ENCODE results near the gene SURF2.
"Not testable (repeated sequence)": the region's sequence is repeated elsewhere in the genome, so short reads cannot be mapped to it uniquely, and the experiment has no call there.

The SURF2 gene

GRCh38 chr9:133389025-133389557, 32.7 kb downstream of the SURF2 start:
- Histone ChIP-seq H3K9me3 (ENCODE audit: control insufficient read depth, insufficient read depth, low read length) (no peaks in the 10 kb centered on the region), H3K27ac (ENCODE audit: low read length) (no peak overlapping the region), H3K27me3 (ENCODE audit: control insufficient read depth, insufficient read depth, low read length) (no peaks in the 10 kb centered on the region), H3K4me1 (ENCODE audit: control insufficient read depth, insufficient read depth, low read length) (no peaks in the 10 kb centered on the region), H3K36me3 (ENCODE audit: control insufficient read depth, insufficient read depth, low read length) (no peaks in the 10 kb centered on the region), H3K4me3 (ENCODE audit: low read length) (no peak overlapping the region)
- no CpG with 5 or more reads among the region's 12 CpGs for WGBS (ENCODE audit: insufficient coverage, insufficient read length)
- no peak for DNase-seq (ENCODE audit: low read depth, low spot score)

- Histone ChIP-seq H3K4me1 (ENCODE audit: control insufficient read depth, insufficient read depth, low read length) (no peaks in the 10 kb centered on the region), H3K9me3 (ENCODE audit: control insufficient read depth, insufficient read depth, low read length) (no peaks in the 10 kb centered on the region), H3K36me3 (ENCODE audit: control insufficient read depth, insufficient read depth, low read length) (no peaks in the 10 kb centered on the region), H3K4me3 (ENCODE audit: low read length) (no peak overlapping the region), H3K27me3 (ENCODE audit: control insufficient read depth, insufficient read depth, low read length) (no peaks in the 10 kb centered on the region), H3K27ac (ENCODE audit: low read length) (no peak overlapping the region)
- no peak for DNase-seq (ENCODE audit: low read depth, low spot score)
- no CpG with 5 or more reads among the region's 13 CpGs for WGBS (ENCODE audit: insufficient coverage, insufficient read length)
Observed at GRCh38 chr9:133389562-133389961, 33.2 kb downstream of the SURF2 start.

GRCh38 chr9:133390713-133391112, 34.4 kb downstream of the SURF2 start:
- Histone ChIP-seq H3K27me3 (ENCODE audit: control insufficient read depth, insufficient read depth, low read length) (no peaks in the 10 kb centered on the region), H3K4me1 (ENCODE audit: control insufficient read depth, insufficient read depth, low read length) (no peaks in the 10 kb centered on the region), H3K4me3 (ENCODE audit: low read length) (no peak overlapping the region; the same call in 1 of the 2 replicates), H3K9me3 (ENCODE audit: control insufficient read depth, insufficient read depth, low read length) (no peaks in the 10 kb centered on the region), H3K36me3 (ENCODE audit: control insufficient read depth, insufficient read depth, low read length) (no peaks in the 10 kb centered on the region), H3K27ac (ENCODE audit: low read length) (no peak overlapping the region)
- no peak for DNase-seq (ENCODE audit: low read depth, low spot score)
- WGBS (ENCODE audit: insufficient coverage, insufficient read length): no CpG with 5 or more reads among the region's 7 CpGs

GRCh38 chr9:133391449-133391848, 35.1 kb downstream of the SURF2 start:
- H3K4me3 ChIP-seq (ENCODE audit: low read length); H3K27ac ChIP-seq (ENCODE audit: low read length); H3K9me3 ChIP-seq (ENCODE audit: control insufficient read depth, insufficient read depth, low read length); H3K4me1 ChIP-seq (ENCODE audit: control insufficient read depth, insufficient read depth, low read length); H3K27me3 ChIP-seq (ENCODE audit: control insufficient read depth, insufficient read depth, low read length); DNase-seq (ENCODE audit: low read depth, low spot score); H3K36me3 ChIP-seq (ENCODE audit: control insufficient read depth, insufficient read depth, low read length): not testable (repeated sequence)
- no CpG with 5 or more reads among the region's 4 CpGs for WGBS (ENCODE audit: insufficient coverage, insufficient read length)

- H3K4me1 ChIP-seq (ENCODE audit: control insufficient read depth, insufficient read depth, low read length): not testable (repeated sequence)
- no CpG with 5 or more reads among the region's 3 CpGs for WGBS (ENCODE audit: insufficient coverage, insufficient read length)
Observed at GRCh38 chr9:133392308-133392707, 36.0 kb downstream of the SURF2 start.

GRCh38 chr9:133393399-133393798, 37.0 kb downstream of the SURF2 start:
- DNase-seq (ENCODE audit: low read depth, low spot score): no peak
- no CpG with 5 or more reads among the region's 3 CpGs for WGBS (ENCODE audit: insufficient coverage, insufficient read length)
- H3K4me1 ChIP-seq (ENCODE audit: control insufficient read depth, insufficient read depth, low read length): no peaks in the 10 kb centered on the region

More at GRCh38 chr9:133392308-133392707, 36.0 kb downstream of the SURF2 start:
- not testable (repeated sequence) for H3K27me3 ChIP-seq (ENCODE audit: control insufficient read depth, insufficient read depth, low read length); H3K27ac ChIP-seq (ENCODE audit: low read length); H3K4me3 ChIP-seq (ENCODE audit: low read length); H3K36me3 ChIP-seq (ENCODE audit: control insufficient read depth, insufficient read depth, low read length); H3K9me3 ChIP-seq (ENCODE audit: control insufficient read depth, insufficient read depth, low read length); DNase-seq (ENCODE audit: low read depth, low spot score)

GRCh38 chr9:133394687-133395271, 38.4 kb downstream of the SURF2 start:
- Histone ChIP-seq H3K27ac (ENCODE audit: low read length) (no peak overlapping the region), H3K36me3 (ENCODE audit: control insufficient read depth, insufficient read depth, low read length) (no peaks in the 10 kb centered on the region), H3K27me3 (ENCODE audit: control insufficient read depth, insufficient read depth, low read length) (no peaks in the 10 kb centered on the region), H3K4me3 (ENCODE audit: low read length) (no peak overlapping the region), H3K9me3 (ENCODE audit: control insufficient read depth, insufficient read depth, low read length) (no peaks in the 10 kb centered on the region), H3K4me1 (ENCODE audit: control insufficient read depth, insufficient read depth, low read length) (no peaks in the 10 kb centered on the region)
- WGBS (ENCODE audit: insufficient coverage, insufficient read length): no CpG with 5 or more reads among the region's 8 CpGs
- DNase-seq (ENCODE audit: low read depth, low spot score): no peak

More at GRCh38 chr9:133393399-133393798, 37.0 kb downstream of the SURF2 start:
- Histone ChIP-seq H3K27ac (ENCODE audit: low read length) (no peak overlapping the region), H3K36me3 (ENCODE audit: control insufficient read depth, insufficient read depth, low read length) (no peaks in the 10 kb centered on the region), H3K4me3 (ENCODE audit: low read length) (no peak overlapping the region), H3K27me3 (ENCODE audit: control insufficient read depth, insufficient read depth, low read length) (no peaks in the 10 kb centered on the region), H3K9me3 (ENCODE audit: control insufficient read depth, insufficient read depth, low read length) (no peaks in the 10 kb centered on the region)

- Histone ChIP-seq H3K36me3 (ENCODE audit: control insufficient read depth, insufficient read depth, low read length) (no peaks in the 10 kb centered on the region), H3K4me1 (ENCODE audit: control insufficient read depth, insufficient read depth, low read length) (no peaks in the 10 kb centered on the region), H3K27ac (ENCODE audit: low read length) (no peak overlapping the region), H3K4me3 (ENCODE audit: low read length) (no peak overlapping the region), H3K27me3 (ENCODE audit: control insufficient read depth, insufficient read depth, low read length) (no peaks in the 10 kb centered on the region), H3K9me3 (ENCODE audit: control insufficient read depth, insufficient read depth, low read length) (no peaks in the 10 kb centered on the region)
- DNase-seq (ENCODE audit: low read depth, low spot score): no peak
- no CpG with 5 or more reads among the region's 14 CpGs for WGBS (ENCODE audit: insufficient coverage, insufficient read length)
Observed at GRCh38 chr9:133396952-133397351, 40.6 kb downstream of the SURF2 start.

- WGBS (ENCODE audit: insufficient coverage, insufficient read length): no CpG with 5 or more reads among the region's 6 CpGs
- Histone ChIP-seq H3K27me3 (ENCODE audit: control insufficient read depth, insufficient read depth, low read length) (no peaks in the 10 kb centered on the region), H3K4me1 (ENCODE audit: control insufficient read depth, insufficient read depth, low read length) (no peaks in the 10 kb centered on the region), H3K36me3 (ENCODE audit: control insufficient read depth, insufficient read depth, low read length) (no peaks in the 10 kb centered on the region), H3K4me3 (ENCODE audit: low read length) (no peak overlapping the region), H3K27ac (ENCODE audit: low read length) (no peak overlapping the region), H3K9me3 (ENCODE audit: control insufficient read depth, insufficient read depth, low read length) (no peaks in the 10 kb centered on the region)
- no peak for DNase-seq (ENCODE audit: low read depth, low spot score)
Observed at GRCh38 chr9:133397370-133397769, 41.0 kb downstream of the SURF2 start.

- Histone ChIP-seq H3K27ac (ENCODE audit: low read length) (no peak overlapping the region), H3K36me3 (ENCODE audit: control insufficient read depth, insufficient read depth, low read length) (no peaks in the 10 kb centered on the region), H3K9me3 (ENCODE audit: control insufficient read depth, insufficient read depth, low read length) (no peaks in the 10 kb centered on the region), H3K4me1 (ENCODE audit: control insufficient read depth, insufficient read depth, low read length) (no peaks in the 10 kb centered on the region), H3K27me3 (ENCODE audit: control insufficient read depth, insufficient read depth, low read length) (no peaks in the 10 kb centered on the region), H3K4me3 (ENCODE audit: low read length) (no peak overlapping the region)
- no CpG with 5 or more reads among the region's 9 CpGs for WGBS (ENCODE audit: insufficient coverage, insufficient read length)
- DNase-seq (ENCODE audit: low read depth, low spot score): no peak
Observed at GRCh38 chr9:133397895-133398294, 41.5 kb downstream of the SURF2 start.

- no peaks in the 10 kb centered on the region for H3K27me3 ChIP-seq (ENCODE audit: control insufficient read depth, insufficient read depth, low read length)
- H3K4me3 ChIP-seq (ENCODE audit: low read length): no peak overlapping the region
- H3K9me3 ChIP-seq (ENCODE audit: control insufficient read depth, insufficient read depth, low read length): no peaks in the 10 kb centered on the region
- no CpG with 5 or more reads among the region's 12 CpGs for WGBS (ENCODE audit: insufficient coverage, insufficient read length)
- DNase-seq (ENCODE audit: low read depth, low spot score): no peak
- no peak overlapping the region for H3K27ac ChIP-seq (ENCODE audit: low read length)
- no peaks in the 10 kb centered on the region for H3K4me1 ChIP-seq (ENCODE audit: control insufficient read depth, insufficient read depth, low read length)
- H3K36me3 ChIP-seq (ENCODE audit: control insufficient read depth, insufficient read depth, low read length): 0 out of 2 replicates have a peak, but pooled peaks cover 5% of the 10 kb centered on the region
Observed at GRCh38 chr9:133400292-133400691, 43.9 kb downstream of the SURF2 start.

All from iPS DF 6.9 (cell line).